ENCODE results near the gene MAML3.

DNA sequence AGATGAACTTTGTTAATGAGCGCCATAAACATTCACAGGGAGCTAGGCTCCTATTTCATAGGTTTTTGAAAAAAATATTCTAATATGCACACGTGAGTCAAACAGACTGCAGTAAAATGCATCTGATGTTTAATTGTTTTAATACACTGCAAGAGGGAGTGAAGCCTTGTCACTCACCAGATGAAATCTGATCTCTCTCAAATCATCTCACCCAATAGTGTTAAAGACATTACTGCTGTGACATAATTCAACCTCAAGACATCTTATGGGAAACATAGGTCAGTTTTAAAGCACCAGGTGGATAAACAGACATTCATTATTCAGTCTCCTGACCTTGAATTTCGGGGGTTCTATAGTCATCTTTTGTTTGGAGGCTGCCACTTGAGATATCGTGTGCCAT is 148.3 kb downstream of the MAML3 start:
- TF ChIP-seq GATA2 (IDR thresholded peaks at IDR 0.05; ENCODE audit: low read depth, low read length) (no peak), GATA3 (IDR thresholded peaks at IDR 0.05; ENCODE audit: low read depth, low read length) (no peak)
